Measurements from ENCODE around the gene PHLPP2. TPM values are rescaled to one million over a fixed set of nuclear protein-coding genes. Genes with fewer than 3 reads are reported as not detected.

Gene PHLPP2
- total and polyA plus RNA-seq, 10 of the 15 experiments (the other 5 are each of a cell fraction or from before 2014, with no cell fraction given): 1.0 to 13.2 (median 7.0) TPM

GRCh38 chr16:71754108-71754507 lies 29.6 kb upstream of the PHLPP2 start:
- Histone ChIP-seq H3K79me2 (ENCODE audit: control insufficient read depth, insufficient read depth, low read length) (no peaks in the 10 kb centered on the region), H3K9me3 (replicated peaks; ENCODE audit: control insufficient read depth, insufficient read depth, low read length) (no peaks in the 10 kb centered on the region), H3K4me3 (no peak overlapping the region), H2AFZ (ENCODE audit: control insufficient read depth, low read depth, low read length) (no peak overlapping the region), H3K4me1 (ENCODE audit: control insufficient read depth, insufficient read depth, low read length) (no peaks in the 10 kb centered on the region; the same call in 1 of the 2 replicates), H3K27me3 (replicated peaks in 1 of 2; ENCODE audit: control insufficient read depth in 2 of 2, insufficient read depth in 2 of 2, low read length in 1 of 2) (no peaks in the 10 kb centered on the region), H3K4me2 (ENCODE audit: control insufficient read depth, insufficient read depth) (no peak overlapping the region), H3K27ac (ENCODE audit: control insufficient read depth, insufficient read depth) (no peak overlapping the region), H4K20me1 (ENCODE audit: control insufficient read depth, insufficient read depth) (no peaks in the 10 kb centered on the region), H3K9ac (ENCODE audit: control insufficient read depth, insufficient read depth, low read length) (no peak overlapping the region), H3K36me3 (ENCODE audit: control insufficient read depth in 2 of 2, insufficient read depth in 2 of 2, low read length in 1 of 2) (peaks cover 4 to 37% of the 10 kb centered on the region in 2 experiments)
- ChIA-PET CTCF (interaction anchor here (0.7 to 2.1 kb wide), 4 partner anchors 9 to 144 kb away, joined by 3 to 7 read pairs (median 3); no protein-coding TSS in a partner anchor), RAD21 (ENCODE audit: unreplicated experiment) (interaction anchor here (1.0 to 1.2 kb wide), 2 partner anchors 51 to 204 kb away, joined by 3 read pairs; no protein-coding TSS in a partner anchor), POLR2A (no interaction called here), SMC1A (ENCODE audit: uncharacterized antibody, unreplicated experiment) (interaction anchor here (0.9 kb wide), 1 partner anchor 23 kb away, joined by 3 read pairs; no protein-coding TSS in a partner anchor)
- BruUV-seq (replicated peaks): no TSS peak
- DNase-seq (ENCODE audit: low read depth, low spot score) (no peak), ATAC-seq (no peak), FAIRE-seq (no peak)
- intact Hi-C loops (cut with micrococcal nuclease; ENCODE audit: unreplicated experiment) (loop anchor here (10.0 kb wide), 1 partner anchor 59 kb away; no protein-coding TSS in a partner anchor), in situ Hi-C loops (cut with MboI) (no loop called here)
- TF ChIP-seq JUNB (IDR thresholded peaks at IDR 0.05) (no peak), SMAD5 (IDR thresholded peaks at IDR 0.05; ENCODE audit: low read depth) (no peak), RCOR1 (conservative IDR thresholded peaks at IDR 0.05; ENCODE audit: low read depth, low read length) (no peak), CBFB (IDR thresholded peaks at IDR 0.05; ENCODE audit: low read depth) (no peak)

GRCh38 chr16:71748226-71748625 lies 23.7 kb upstream of the PHLPP2 start:
- Histone ChIP-seq H3K4me1 (ENCODE audit: control insufficient read depth, insufficient read depth, low read length) (no peaks in the 10 kb centered on the region), H3K79me2 (ENCODE audit: control insufficient read depth, insufficient read depth, low read length) (no peaks in the 10 kb centered on the region), H3K9me3 (replicated peaks; ENCODE audit: control insufficient read depth, insufficient read depth, low read length) (no peaks in the 10 kb centered on the region), H3K36me3 (ENCODE audit: control insufficient read depth in 2 of 2, insufficient read depth in 2 of 2, low read length in 1 of 2) (peaks cover 4 to 29% of the 10 kb centered on the region in 2 experiments), H3K9ac (ENCODE audit: control insufficient read depth, insufficient read depth, low read length) (no peak overlapping the region), H4K20me1 (ENCODE audit: control insufficient read depth, insufficient read depth) (no peaks in the 10 kb centered on the region), H3K27me3 (replicated peaks in 1 of 2; ENCODE audit: control insufficient read depth in 2 of 2, insufficient read depth in 2 of 2, low read length in 1 of 2) (no peaks in the 10 kb centered on the region), H3K4me2 (ENCODE audit: control insufficient read depth, insufficient read depth) (no peak overlapping the region), H3K4me3 (no peak overlapping the region), H3K27ac (ENCODE audit: control insufficient read depth, insufficient read depth) (no peak overlapping the region), H2AFZ (ENCODE audit: control insufficient read depth, low read depth, low read length) (no peak overlapping the region)
- FAIRE-seq: no peak
- no peak for TF ChIP-seq MTA3 (IDR thresholded peaks at IDR 0.05; ENCODE audit: borderline replicate concordance, low read length)
- TF ChIP-seq PAX8 (IDR thresholded peaks at IDR 0.05): no peak
- TF ChIP-seq PML (IDR thresholded peaks at IDR 0.05; ENCODE audit: low read length): no peak
- TF ChIP-seq GABPA (IDR thresholded peaks at IDR 0.05; ENCODE audit: low read depth): no peak
- no peak for TF ChIP-seq MYB (IDR thresholded peaks at IDR 0.05; ENCODE audit: borderline replicate concordance, low read depth, low read length)
- no peak for TF ChIP-seq CHD2 (IDR thresholded peaks at IDR 0.05; ENCODE audit: borderline replicate concordance, low read depth, low read length)
- TF ChIP-seq REST (IDR thresholded peaks at IDR 0.05; ENCODE audit: low read depth, low read length): no peak
- ChIA-PET POLR2A (no interaction called here), CTCF (interaction anchor here (1.6 kb wide), 1 partner anchor 137 kb away, joined by 3 read pairs; no protein-coding TSS in a partner anchor), SMC1A (ENCODE audit: uncharacterized antibody, unreplicated experiment) (interaction anchor here (0.6 kb wide), 1 partner anchor 68 kb away, joined by 3 read pairs; no protein-coding TSS in a partner anchor), RAD21 (ENCODE audit: unreplicated experiment) (no interaction called here)
- in situ Hi-C loops (cut with MboI): no loop called here
- no TSS peak for BruUV-seq (replicated peaks)
- ATAC-seq: no peak
- 88% methylated on average over 4 of the region's 4 CpGs for WGBS (ENCODE audit: insufficient coverage, insufficient replicate concordance, low lambda C conversion rate, missing lambda C conversion rate)
- intact Hi-C loops (cut with micrococcal nuclease; ENCODE audit: unreplicated experiment): no loop called here
- no peak for DNase-seq (ENCODE audit: low read depth, low spot score)

All from GM12878 (cell line).